UCSD-AML1 (cell line): ENCODE measurements around the gene NPHP4.
"Not testable (repeated sequence)": the region's sequence is repeated elsewhere in the genome, so short reads cannot be mapped to it uniquely, and the experiment has no call there.

ENCODE experiments used
- DNase-seq: peaks from one replicate; lab custom pipeline; 2025; ENCODE audit not compliant: unreplicated experiment; lab: John Stamatoyannopoulos, UW

Gene NPHP4

GRCh38 chr1:5896706-5897660 lies 95.2 kb downstream of the NPHP4 start:
- no peak for DNase-seq

- no peak for DNase-seq
Measured at GRCh38 chr1:5895446-5896406, 96.5 kb downstream of the NPHP4 start.

- not testable (repeated sequence) for DNase-seq
Measured at GRCh38 chr1:5893699-5894278, 98.4 kb downstream of the NPHP4 start.

- DNase-seq = no peak
Measured at GRCh38 chr1:5892329-5892728, 99.9 kb downstream of the NPHP4 start.

GRCh38 chr1:5891736-5892135 lies 100.5 kb downstream of the NPHP4 start:
- DNase-seq = no peak

- DNase-seq = no peak
Measured at GRCh38 chr1:5891137-5891536, 101.1 kb downstream of the NPHP4 start.

GRCh38 chr1:5890346-5891106 lies 101.7 kb downstream of the NPHP4 start:
- no peak for DNase-seq

GRCh38 chr1:5889901-5890300 lies 102.3 kb downstream of the NPHP4 start:
- DNase-seq = no peak

GRCh38 chr1:5889462-5889861 lies 102.8 kb downstream of the NPHP4 start:
- DNase-seq = no peak

GRCh38 chr1:5888606-5889211 lies 103.5 kb downstream of the NPHP4 start:
- DNase-seq = no peak

GRCh38 chr1:5887971-5888361 lies 104.3 kb downstream of the NPHP4 start:
- no peak for DNase-seq

- DNase-seq = no peak
Measured at GRCh38 chr1:5887349-5887970, 104.8 kb downstream of the NPHP4 start.

GRCh38 chr1:5886541-5887348 lies 105.5 kb downstream of the NPHP4 start:
- DNase-seq = no peak

- DNase-seq = no peak
Measured at GRCh38 chr1:5886140-5886483, 106.1 kb downstream of the NPHP4 start.

GRCh38 chr1:5885471-5886139 lies 106.6 kb downstream of the NPHP4 start:
- no peak for DNase-seq

- DNase-seq = no peak
Measured at GRCh38 chr1:5884110-5884509, 108.1 kb downstream of the NPHP4 start.

- DNase-seq = no peak
Measured at GRCh38 chr1:5883129-5884048, 108.8 kb downstream of the NPHP4 start.
